Fibroblast of lung (primary cell): ENCODE results near the gene REPS2.

Experiments used
- EZH2 ChIP-seq: IDR thresholded peaks from 2 replicates; pipeline ENCODE4 v1.5.1; 2012; ENCODE audit warnings: low read length, control low read depth, mild to moderate bottlenecking; ENCODE audit errors: missing control alignments
- TF ChIP-seq, protein P1 (sequence below), 2 donors: IDR thresholded peaks in 1 of 2; conservative IDR thresholded peaks in 1 of 2; 1 replicate in 1 of 2; 2 replicates in 1 of 2; pipeline ENCODE4 v1.5.1; 2011 to 2012; ENCODE audit warnings: low read length in 2 of 2, control low read depth in 1 of 2, inconsistent platforms in 1 of 2, low read depth in 1 of 2, mild to moderate bottlenecking in 1 of 2

DNA sequence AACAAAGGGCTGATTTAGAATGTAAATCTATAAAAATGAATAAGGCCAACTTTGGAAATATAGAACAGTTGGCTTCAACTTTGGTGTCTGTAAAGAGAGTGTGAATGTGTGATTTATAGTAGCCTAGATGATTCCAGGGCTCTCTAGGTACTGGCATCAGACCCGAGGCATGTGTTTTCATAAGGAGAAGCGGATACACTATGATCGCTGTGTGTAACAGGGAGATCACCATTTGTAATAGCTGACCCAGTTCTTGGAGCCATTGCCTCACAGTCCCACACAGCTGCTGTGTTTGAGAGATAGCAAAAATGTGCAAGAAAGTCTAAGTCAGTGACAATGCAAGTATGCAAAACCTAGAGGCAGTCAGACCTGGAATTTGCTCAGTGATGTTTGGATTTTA lies 135.1 kb downstream of the REPS2 start:
- TF ChIP-seq, protein P1, sequence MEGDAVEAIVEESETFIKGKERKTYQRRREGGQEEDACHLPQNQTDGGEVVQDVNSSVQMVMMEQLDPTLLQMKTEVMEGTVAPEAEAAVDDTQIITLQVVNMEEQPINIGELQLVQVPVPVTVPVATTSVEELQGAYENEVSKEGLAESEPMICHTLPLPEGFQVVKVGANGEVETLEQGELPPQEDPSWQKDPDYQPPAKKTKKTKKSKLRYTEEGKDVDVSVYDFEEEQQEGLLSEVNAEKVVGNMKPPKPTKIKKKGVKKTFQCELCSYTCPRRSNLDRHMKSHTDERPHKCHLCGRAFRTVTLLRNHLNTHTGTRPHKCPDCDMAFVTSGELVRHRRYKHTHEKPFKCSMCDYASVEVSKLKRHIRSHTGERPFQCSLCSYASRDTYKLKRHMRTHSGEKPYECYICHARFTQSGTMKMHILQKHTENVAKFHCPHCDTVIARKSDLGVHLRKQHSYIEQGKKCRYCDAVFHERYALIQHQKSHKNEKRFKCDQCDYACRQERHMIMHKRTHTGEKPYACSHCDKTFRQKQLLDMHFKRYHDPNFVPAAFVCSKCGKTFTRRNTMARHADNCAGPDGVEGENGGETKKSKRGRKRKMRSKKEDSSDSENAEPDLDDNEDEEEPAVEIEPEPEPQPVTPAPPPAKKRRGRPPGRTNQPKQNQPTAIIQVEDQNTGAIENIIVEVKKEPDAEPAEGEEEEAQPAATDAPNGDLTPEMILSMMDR (conservative IDR thresholded peaks at IDR 0.05 in 1 of 2, IDR thresholded peaks at IDR 0.05 in 1 of 2; ENCODE audit: low read depth in 1 of 2, low read length in 2 of 2) = no peak
- no peak for TF ChIP-seq EZH2
